NCI-H226 (cell line): Measurements from ENCODE around the gene DHRSX.
"Not testable (repeated sequence)": the region's sequence is repeated elsewhere in the genome, so short reads cannot be mapped to it uniquely, and the experiment has no call there.

ENCODE experiments used
- DNase-seq: peaks from one replicate; pipeline ENCODE4 v3.0.0-alpha.2; 2015

DHRSX gene

GRCh38 chrX:2242980-2243379 lies 257.8 kb downstream of the DHRSX start:
- no peak for DNase-seq

- no peak for DNase-seq
Measured at GRCh38 chrX:2242326-2242725, 258.4 kb downstream of the DHRSX start.

GRCh38 chrX:2241496-2241895 lies 259.3 kb downstream of the DHRSX start:
- not testable (repeated sequence) for DNase-seq

- not testable (repeated sequence) for DNase-seq
Measured at GRCh38 chrX:2240761-2241160, 260.0 kb downstream of the DHRSX start.

GRCh38 chrX:2237976-2238375 lies 262.8 kb downstream of the DHRSX start:
- DNase-seq, result no peak

GRCh38 chrX:2231570-2232192 lies 269.1 kb downstream of the DHRSX start:
- no peak for DNase-seq

- DNase-seq, result no peak
Measured at GRCh38 chrX:2230457-2230856, 270.3 kb downstream of the DHRSX start.

GRCh38 chrX:2228536-2228935 lies 272.2 kb downstream of the DHRSX start:
- DNase-seq, result no peak

GRCh38 chrX:2226906-2227656 lies 273.7 kb downstream of the DHRSX start:
- no peak for DNase-seq

GRCh38 chrX:2226182-2226581 lies 274.6 kb downstream of the DHRSX start:
- DNase-seq, result no peak

GRCh38 chrX:2224597-2225235 lies 276.1 kb downstream of the DHRSX start:
- no peak for DNase-seq

GRCh38 chrX:2224161-2224560 lies 276.6 kb downstream of the DHRSX start:
- DNase-seq, result no peak

GRCh38 chrX:2220829-2221567 lies 279.8 kb downstream of the DHRSX start:
- DNase-seq, result no peak

- no peak for DNase-seq
Measured at GRCh38 chrX:2220296-2220695, 280.5 kb downstream of the DHRSX start.

GRCh38 chrX:2214138-2214823 lies 286.5 kb downstream of the DHRSX start:
- DNase-seq, result not testable (repeated sequence)

- not testable (repeated sequence) for DNase-seq
Measured at GRCh38 chrX:2211667-2212066, 289.1 kb downstream of the DHRSX start.

GRCh38 chrX:2193273-2193592 lies 307.5 kb downstream of the DHRSX start:
- no peak for DNase-seq

- no peak for DNase-seq
Measured at GRCh38 chrX:2192584-2193272, 308.0 kb downstream of the DHRSX start.

GRCh38 chrX:2188840-2189239 lies 311.9 kb downstream of the DHRSX start:
- DNase-seq, result no peak

GRCh38 chrX:2188330-2188792 lies 312.4 kb downstream of the DHRSX start:
- peak; percentile 27 for DNase-seq

GRCh38 chrX:2187352-2188115 lies 313.2 kb downstream of the DHRSX start:
- DNase-seq, result no peak
